Astrocyte (in vitro differentiated cells and primary cell): ENCODE results near the gene PAK2. TPM values are rescaled to one million over a fixed set of nuclear protein-coding genes. Genes with fewer than 3 reads are reported as not detected.

Source experiments
- DNase-seq: peaks from one replicate; pipeline ENCODE4 v3.0.0-alpha.2; 2010; ENCODE audit warnings: low read depth
- FAIRE-seq: peaks from 2 replicates; lab custom pipeline; 2011; peaks lifted over from hg19 to GRCh38; lab: Jason Lieb, UNC
- H2AFZ ChIP-seq: 2 replicates; pipeline ENCODE4 v1.6.0; 2012; ENCODE audit warnings: low read depth, low read length, inconsistent platforms
- H3K27ac ChIP-seq: 2 replicates; pipeline ENCODE4 v1.5.1; 2011; ENCODE audit warnings: low read depth, low read length, inconsistent platforms
- H3K27me3 ChIP-seq: 2 replicates; pipeline ENCODE4 v1.6.0; 2011; ENCODE audit warnings: low read length, inconsistent platforms; ENCODE audit not compliant: insufficient read depth
- H3K36me3 ChIP-seq: 2 replicates; pipeline ENCODE4 v1.5.1; 2011; ENCODE audit warnings: low read length, inconsistent platforms; ENCODE audit not compliant: insufficient read depth
- H3K4me1 ChIP-seq: 2 replicates; pipeline ENCODE4 v1.5.1; 2011; ENCODE audit warnings: low read length, inconsistent platforms; ENCODE audit not compliant: insufficient read depth
- H3K4me2 ChIP-seq: 2 replicates; pipeline ENCODE4 v1.6.0; 2012; ENCODE audit warnings: low read length, inconsistent platforms
- H3K4me3 ChIP-seq: 2 replicates; pipeline ENCODE4 v1.5.1; 2011; ENCODE audit warnings: low read depth, mild to moderate bottlenecking, low read length, inconsistent platforms; ENCODE audit not compliant: insufficient read depth
- H3K79me2 ChIP-seq: 2 replicates; pipeline ENCODE4 v1.6.0; 2012; ENCODE audit warnings: mild to moderate bottlenecking, low read length, inconsistent platforms; ENCODE audit not compliant: insufficient read depth
- H3K9ac ChIP-seq: 2 replicates; pipeline ENCODE4 v1.6.0; 2012; ENCODE audit warnings: mild to moderate bottlenecking, low read length, inconsistent platforms
- H3K9me3 ChIP-seq: 2 replicates; pipeline ENCODE4 v1.5.1; 2012; ENCODE audit warnings: low read depth, mild to moderate bottlenecking, low read length, inconsistent platforms; ENCODE audit not compliant: insufficient read depth
- H4K20me1 ChIP-seq: 2 replicates; pipeline ENCODE4 v1.6.0; 2012; ENCODE audit warnings: low read length, inconsistent platforms; ENCODE audit not compliant: insufficient read depth
- H3K27ac Mint-ChIP-seq: one replicate; pipeline ENCODE4 v1.8.0; 2021; ENCODE audit warnings: mild to moderate bottlenecking, mixed read lengths; ENCODE audit not compliant: unreplicated experiment
- H3K27me3 Mint-ChIP-seq: one replicate; pipeline ENCODE4 v1.8.0; 2021; ENCODE audit warnings: low read depth, mixed read lengths; ENCODE audit not compliant: unreplicated experiment
- H3K36me3 Mint-ChIP-seq: one replicate; pipeline ENCODE4 v1.8.0; 2021; ENCODE audit warnings: low read depth, mixed read lengths; ENCODE audit not compliant: unreplicated experiment
- H3K4me1 Mint-ChIP-seq: one replicate; pipeline ENCODE4 v1.8.0; 2021; ENCODE audit warnings: low read depth, mixed read lengths; ENCODE audit not compliant: unreplicated experiment
- H3K4me3 Mint-ChIP-seq: one replicate; pipeline ENCODE4 v1.8.0; 2021; ENCODE audit warnings: mild to moderate bottlenecking, moderate library complexity, mixed read lengths; ENCODE audit not compliant: unreplicated experiment
- H3K9me3 Mint-ChIP-seq: one replicate; pipeline ENCODE4 v1.8.0; 2021; ENCODE audit warnings: mild to moderate bottlenecking, mixed read lengths; ENCODE audit not compliant: unreplicated experiment
- EZH2 ChIP-seq: IDR thresholded peaks from 2 replicates; pipeline ENCODE4 v1.6.1; 2012; ENCODE audit warnings: mild to moderate bottlenecking, low read length, inconsistent platforms; ENCODE audit not compliant: insufficient read depth
- total RNA-seq: library from RNA; stranded (reverse); gene quantifications from 2 replicates; pipeline ENCODE4 v1.2.1, GENCODE V29; 2021
- TF ChIP-seq, protein P1 (sequence below): IDR thresholded peaks from 2 replicates; pipeline ENCODE4 v1.5.1; 2011; ENCODE audit warnings: low read depth, mild to moderate bottlenecking, inconsistent platforms, low read length, moderate library complexity; ENCODE audit not compliant: insufficient read depth

The PAK2 gene
- total RNA-seq, 1 donor from 2014 or later: 124 TPM

DNA sequence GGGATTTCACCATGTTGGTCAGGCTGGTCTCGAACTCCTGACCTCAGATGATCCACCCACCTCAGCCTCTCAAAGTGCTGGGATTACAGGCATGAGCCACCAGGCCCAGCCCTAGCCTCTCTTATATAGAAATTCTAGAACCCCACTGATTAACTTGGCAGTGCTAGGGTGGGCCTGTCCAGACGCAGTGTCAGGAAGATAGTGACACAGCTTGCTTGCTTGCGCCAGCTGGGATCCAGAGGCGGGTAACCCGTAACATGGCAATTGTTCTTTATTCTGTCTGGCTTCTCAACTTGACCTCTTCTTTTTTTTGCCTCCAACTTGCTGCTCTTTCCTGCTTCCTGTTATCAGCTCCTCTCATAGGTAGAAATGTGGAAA lies 43.8 kb upstream of the PAK2 start:
- Histone ChIP-seq H3K27ac (no peak overlapping the region), H3K4me3 (no peak overlapping the region), H3K4me1 (no peaks in the 10 kb centered on the region), H3K4me2 (no peak overlapping the region), H3K36me3 (no peaks in the 10 kb centered on the region), H2AFZ (no peak overlapping the region), H3K27me3 (no peaks in the 10 kb centered on the region), H3K9ac (no peak overlapping the region), H4K20me1 (no peaks in the 10 kb centered on the region), H3K79me2 (no peaks in the 10 kb centered on the region), H3K9me3 (no peaks in the 10 kb centered on the region)
- H3K4me1 Mint-ChIP-seq: peaks cover 6% of the 10 kb centered on the region
- no peak overlapping the region for H3K4me3 Mint-ChIP-seq
- no peaks in the 10 kb centered on the region for H3K9me3 Mint-ChIP-seq
- FAIRE-seq (no peak), DNase-seq (no peak)
- peaks cover 3% of the 10 kb centered on the region for H3K27me3 Mint-ChIP-seq
- no peak for TF ChIP-seq EZH2
- TF ChIP-seq, protein P1, sequence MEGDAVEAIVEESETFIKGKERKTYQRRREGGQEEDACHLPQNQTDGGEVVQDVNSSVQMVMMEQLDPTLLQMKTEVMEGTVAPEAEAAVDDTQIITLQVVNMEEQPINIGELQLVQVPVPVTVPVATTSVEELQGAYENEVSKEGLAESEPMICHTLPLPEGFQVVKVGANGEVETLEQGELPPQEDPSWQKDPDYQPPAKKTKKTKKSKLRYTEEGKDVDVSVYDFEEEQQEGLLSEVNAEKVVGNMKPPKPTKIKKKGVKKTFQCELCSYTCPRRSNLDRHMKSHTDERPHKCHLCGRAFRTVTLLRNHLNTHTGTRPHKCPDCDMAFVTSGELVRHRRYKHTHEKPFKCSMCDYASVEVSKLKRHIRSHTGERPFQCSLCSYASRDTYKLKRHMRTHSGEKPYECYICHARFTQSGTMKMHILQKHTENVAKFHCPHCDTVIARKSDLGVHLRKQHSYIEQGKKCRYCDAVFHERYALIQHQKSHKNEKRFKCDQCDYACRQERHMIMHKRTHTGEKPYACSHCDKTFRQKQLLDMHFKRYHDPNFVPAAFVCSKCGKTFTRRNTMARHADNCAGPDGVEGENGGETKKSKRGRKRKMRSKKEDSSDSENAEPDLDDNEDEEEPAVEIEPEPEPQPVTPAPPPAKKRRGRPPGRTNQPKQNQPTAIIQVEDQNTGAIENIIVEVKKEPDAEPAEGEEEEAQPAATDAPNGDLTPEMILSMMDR: no peak
- no peak overlapping the region for H3K27ac Mint-ChIP-seq
- H3K36me3 Mint-ChIP-seq: no peaks in the 10 kb centered on the region

DNA sequence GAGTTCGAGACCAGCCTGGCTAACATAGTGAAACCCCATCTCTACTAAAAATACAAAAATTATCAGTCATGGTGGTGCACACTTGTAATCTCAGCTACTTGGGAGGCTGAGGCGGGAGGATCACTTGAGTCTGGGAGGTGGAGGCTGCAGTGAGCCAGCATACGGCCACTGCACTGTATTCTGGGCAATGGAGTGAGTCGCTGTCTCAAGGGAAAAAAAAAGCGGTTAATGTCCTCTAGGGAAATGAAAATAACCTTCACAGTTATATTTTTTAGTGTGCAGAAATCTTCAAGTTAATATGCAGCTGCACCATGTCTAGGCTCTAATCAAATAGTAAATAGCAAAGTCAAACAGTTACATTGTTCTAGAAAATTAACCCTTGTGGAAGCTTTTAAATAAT lies 42.4 kb upstream of the PAK2 start:
- H3K9me3 ChIP-seq: no peaks in the 10 kb centered on the region
- no peaks in the 10 kb centered on the region for H3K36me3 Mint-ChIP-seq
- no peak overlapping the region for H3K27ac Mint-ChIP-seq
- H4K20me1 ChIP-seq: no peaks in the 10 kb centered on the region
- no peaks in the 10 kb centered on the region for H3K36me3 ChIP-seq
- no peak overlapping the region for H3K4me2 ChIP-seq
- TF ChIP-seq, protein P1: no peak
- no peak for TF ChIP-seq EZH2
- H3K27ac ChIP-seq: no peak overlapping the region
- H2AFZ ChIP-seq: no peak overlapping the region
- no peak for FAIRE-seq
- H3K4me3 Mint-ChIP-seq: no peak overlapping the region
- no peak for DNase-seq
- H3K27me3 ChIP-seq: no peaks in the 10 kb centered on the region
- H3K4me1 Mint-ChIP-seq: peaks cover 6% of the 10 kb centered on the region
- no peaks in the 10 kb centered on the region for H3K79me2 ChIP-seq
- peaks cover 3% of the 10 kb centered on the region for H3K27me3 Mint-ChIP-seq
- no peaks in the 10 kb centered on the region for H3K4me1 ChIP-seq
- no peaks in the 10 kb centered on the region for H3K9me3 Mint-ChIP-seq
- H3K9ac ChIP-seq: no peak overlapping the region
- no peak overlapping the region for H3K4me3 ChIP-seq

DNA sequence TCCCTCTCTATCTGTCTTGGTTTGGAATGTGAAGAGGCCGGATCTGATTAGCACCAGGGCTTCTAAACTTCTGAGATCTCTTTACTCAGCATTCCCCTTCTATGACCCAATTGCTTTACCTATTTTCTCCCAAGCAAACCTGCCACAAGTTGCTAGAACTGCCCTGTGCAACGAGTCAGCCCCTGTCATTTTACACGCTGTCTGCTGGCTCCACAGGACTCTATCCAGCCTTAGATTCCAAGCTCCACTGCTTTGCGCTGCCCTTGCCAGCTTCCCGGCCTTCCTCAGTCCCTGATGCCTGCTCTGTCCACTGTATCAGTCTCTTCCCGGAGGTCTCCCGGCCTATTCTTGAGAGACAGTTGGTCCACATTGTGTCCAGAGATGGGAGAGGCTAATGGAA lies 39.9 kb upstream of the PAK2 start:
- TF ChIP-seq, protein P1: no peak
- no peak for TF ChIP-seq EZH2
- H3K27me3 Mint-ChIP-seq: peaks cover 3% of the 10 kb centered on the region
- Histone ChIP-seq H3K9ac (no peak overlapping the region), H3K4me3 (no peak overlapping the region), H2AFZ (no peak overlapping the region), H3K79me2 (no peaks in the 10 kb centered on the region), H3K27me3 (no peaks in the 10 kb centered on the region), H4K20me1 (no peaks in the 10 kb centered on the region), H3K9me3 (no peaks in the 10 kb centered on the region), H3K27ac (no peak overlapping the region), H3K4me2 (no peak overlapping the region), H3K36me3 (no peaks in the 10 kb centered on the region), H3K4me1 (no peaks in the 10 kb centered on the region)
- no peak overlapping the region for H3K4me3 Mint-ChIP-seq
- no peak for FAIRE-seq
- H3K4me1 Mint-ChIP-seq: peaks cover 6% of the 10 kb centered on the region
- no peak for DNase-seq
- peak overlapping the region; percentile 38 for H3K27ac Mint-ChIP-seq
- H3K36me3 Mint-ChIP-seq: no peaks in the 10 kb centered on the region
- no peaks in the 10 kb centered on the region for H3K9me3 Mint-ChIP-seq
